Measurements from ENCODE around the gene RABGEF1. TPM values are rescaled to one million over a fixed set of nuclear protein-coding genes. Genes with fewer than 3 reads are reported as not detected.

The RABGEF1 gene
- total and polyA plus RNA-seq, 2 experiments from 2014 or later: 16.3 to 28.1 TPM

GRCh38 chr7:66696774-66697191 lies 43.8 kb upstream of the RABGEF1 start:
- H3K27ac ChIP-seq: no peak overlapping the region
- no peak overlapping the region for H3K4me2 ChIP-seq
- TF ChIP-seq EZH2phosphoT487 (IDR thresholded peaks at IDR 0.05; ENCODE audit: low read depth, severe bottlenecking, unreplicated experiment) (no peak), CTCF (IDR thresholded peaks at IDR 0.05; ENCODE audit: poor library complexity) (no peak), EZH2 (IDR thresholded peaks at IDR 0.05; ENCODE audit: borderline replicate concordance) (no peak)
- no peaks in the 10 kb centered on the region for H4K20me1 ChIP-seq (ENCODE audit: insufficient read depth, poor library complexity, severe bottlenecking)
- peaks cover 5% of the 10 kb centered on the region for H3K79me2 ChIP-seq
- no peaks in the 10 kb centered on the region for H3K4me1 ChIP-seq (ENCODE audit: insufficient read depth)
- H3K9me2 ChIP-seq (replicated peaks; ENCODE audit: insufficient read depth): no peaks in the 10 kb centered on the region
- H2AFZ ChIP-seq: no peak overlapping the region
- DNase-seq (ENCODE audit: low spot score): no peak
- no peaks in the 10 kb centered on the region for H3K9me3 ChIP-seq (ENCODE audit: low read depth)
- H3K27me3 ChIP-seq: no peaks in the 10 kb centered on the region
- H3K36me3 ChIP-seq (replicated peaks; ENCODE audit: insufficient read depth, low read depth): no peaks in the 10 kb centered on the region
- 93% methylated on average over 2 of the region's 2 CpGs for WGBS (ENCODE audit: low lambda C conversion rate, missing lambda C conversion rate)
- H3K4me3 ChIP-seq: no peak overlapping the region

GRCh38 chr7:66697449-66698438 lies 42.8 kb upstream of the RABGEF1 start:
- H3K4me3 ChIP-seq: no peak overlapping the region
- no peak for DNase-seq (ENCODE audit: low spot score)

GRCh38 chr7:66698652-66699205 lies 41.8 kb upstream of the RABGEF1 start:
- H3K4me1 ChIP-seq (ENCODE audit: insufficient read depth): no peaks in the 10 kb centered on the region
- 93% methylated on average over 9 of the region's 10 CpGs for WGBS (ENCODE audit: low lambda C conversion rate, missing lambda C conversion rate)
- no peak overlapping the region for H2AFZ ChIP-seq
- no peak for TF ChIP-seq EZH2 (IDR thresholded peaks at IDR 0.05; ENCODE audit: borderline replicate concordance)
- H3K27me3 ChIP-seq: no peaks in the 10 kb centered on the region
- no peaks in the 10 kb centered on the region for H3K9me2 ChIP-seq (replicated peaks; ENCODE audit: insufficient read depth)
- no peaks in the 10 kb centered on the region for H3K36me3 ChIP-seq (replicated peaks; ENCODE audit: insufficient read depth, low read depth)
- no peak overlapping the region for H3K4me2 ChIP-seq
- DNase-seq (ENCODE audit: low spot score): no peak
- H3K27ac ChIP-seq: no peak overlapping the region
- H4K20me1 ChIP-seq (ENCODE audit: insufficient read depth, poor library complexity, severe bottlenecking): no peaks in the 10 kb centered on the region
- H3K4me3 ChIP-seq: no peak overlapping the region
- no peaks in the 10 kb centered on the region for H3K79me2 ChIP-seq
- H3K9me3 ChIP-seq (ENCODE audit: low read depth): no peaks in the 10 kb centered on the region

More at GRCh38 chr7:66697449-66698438, 42.8 kb upstream of the RABGEF1 start:
- no peaks in the 10 kb centered on the region for H3K9me3 ChIP-seq (ENCODE audit: low read depth)
- no peaks in the 10 kb centered on the region for H4K20me1 ChIP-seq (ENCODE audit: insufficient read depth, poor library complexity, severe bottlenecking)
- no peak overlapping the region for H2AFZ ChIP-seq
- TF ChIP-seq CTCF (IDR thresholded peaks at IDR 0.05; ENCODE audit: poor library complexity) (no peak), EZH2 (IDR thresholded peaks at IDR 0.05; ENCODE audit: borderline replicate concordance) (no peak), EZH2phosphoT487 (IDR thresholded peaks at IDR 0.05; ENCODE audit: low read depth, severe bottlenecking, unreplicated experiment) (no peak)
- H3K4me1 ChIP-seq (ENCODE audit: insufficient read depth): no peaks in the 10 kb centered on the region
- WGBS (ENCODE audit: low lambda C conversion rate, missing lambda C conversion rate): 72% methylated on average over 17 of the region's 20 CpGs
- no peak overlapping the region for H3K27ac ChIP-seq
- no peaks in the 10 kb centered on the region for H3K27me3 ChIP-seq
- no peaks in the 10 kb centered on the region for H3K36me3 ChIP-seq (replicated peaks; ENCODE audit: insufficient read depth, low read depth)
- no peak overlapping the region for H3K4me2 ChIP-seq
- H3K79me2 ChIP-seq: no peaks in the 10 kb centered on the region
- no peaks in the 10 kb centered on the region for H3K9me2 ChIP-seq (replicated peaks; ENCODE audit: insufficient read depth)

- Histone ChIP-seq H3K9me3 (ENCODE audit: low read depth) (no peaks in the 10 kb centered on the region), H2AFZ (no peak overlapping the region), H3K9me2 (replicated peaks; ENCODE audit: insufficient read depth) (no peaks in the 10 kb centered on the region), H3K4me3 (no peak overlapping the region), H3K27ac (no peak overlapping the region), H3K36me3 (replicated peaks; ENCODE audit: insufficient read depth, low read depth) (no peaks in the 10 kb centered on the region), H3K4me2 (no peak overlapping the region), H3K27me3 (no peaks in the 10 kb centered on the region), H3K4me1 (ENCODE audit: insufficient read depth) (no peaks in the 10 kb centered on the region), H3K79me2 (no peaks in the 10 kb centered on the region), H4K20me1 (ENCODE audit: insufficient read depth, poor library complexity, severe bottlenecking) (no peaks in the 10 kb centered on the region)
- TF ChIP-seq CTCF (IDR thresholded peaks at IDR 0.05; ENCODE audit: poor library complexity): no peak
- TF ChIP-seq EZH2 (IDR thresholded peaks at IDR 0.05; ENCODE audit: borderline replicate concordance): no peak
- no peak for TF ChIP-seq EZH2phosphoT487 (IDR thresholded peaks at IDR 0.05; ENCODE audit: low read depth, severe bottlenecking, unreplicated experiment)
- 93% methylated on average over 6 of the region's 6 CpGs for WGBS (ENCODE audit: low lambda C conversion rate, missing lambda C conversion rate)
- no peak for DNase-seq (ENCODE audit: low spot score)
These were observed 40.5 kb upstream of the RABGEF1 start for GRCh38 chr7:66699998-66700397.

All from hepatocyte (in vitro differentiated cells).